NT2/D1 (cell line): ENCODE measurements around the gene HNRNPH3.

Experiments
- SUZ12 ChIP-seq: IDR thresholded peaks from 2 replicates; pipeline ENCODE4 v1.6.1; 2011; ENCODE audit not compliant: insufficient read length, insufficient read depth; ENCODE audit errors: extremely low read depth
- YY1 ChIP-seq: IDR thresholded peaks from 2 replicates; pipeline ENCODE4 v1.6.1; 2011; ENCODE audit not compliant: insufficient read length, insufficient read depth

DNA sequence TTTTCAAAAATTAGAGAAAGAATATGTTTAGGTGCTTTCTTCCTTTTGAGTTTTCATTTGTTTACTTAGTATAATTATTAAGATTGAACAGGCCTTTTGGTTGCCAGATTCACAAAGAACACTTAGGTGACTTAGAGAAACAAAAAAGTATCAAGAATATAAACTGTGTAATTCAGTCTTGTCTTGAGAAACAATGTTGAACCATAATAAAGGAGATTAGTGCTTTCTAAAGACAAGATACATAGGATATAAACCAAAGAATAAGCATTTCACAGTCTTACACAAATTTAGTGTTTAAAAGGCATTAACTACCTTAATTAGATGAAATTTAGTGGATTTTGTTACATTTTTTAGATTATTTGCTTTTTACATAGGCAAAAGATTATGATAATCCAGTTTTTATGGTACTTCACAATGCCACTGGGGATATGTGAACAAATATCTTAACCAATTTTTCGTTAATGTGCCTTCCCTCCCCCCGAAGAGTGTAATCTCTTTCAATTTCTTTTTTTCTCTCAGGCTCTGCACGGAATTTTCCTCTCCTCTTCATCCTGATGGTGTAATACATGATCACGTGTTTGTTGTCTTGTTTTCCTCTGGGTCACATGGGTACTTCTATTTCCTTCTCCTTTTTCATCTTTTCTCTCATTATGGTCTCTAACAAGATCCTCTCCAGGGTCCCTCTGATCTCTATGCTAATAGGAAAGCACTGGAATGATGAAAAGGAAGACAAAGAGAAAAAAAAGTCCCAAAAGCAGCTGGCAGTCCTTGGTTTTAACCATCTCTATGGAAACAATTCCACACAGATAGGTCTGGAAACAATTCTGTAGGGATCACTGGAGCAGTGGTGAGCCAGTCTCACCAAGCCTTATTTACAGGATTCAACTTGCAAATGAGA, 3.7 kb upstream of the HNRNPH3 start:
- TF ChIP-seq SUZ12 = no peak
- TF ChIP-seq YY1 = no peak
